Measurements from ENCODE around the gene GATB.
A peak's percentile ranks its signal among the peaks of the same experiment; 100 is the strongest.

GATB gene

GRCh38 chr4:151777471-151777870, 16.7 kb upstream of the GATB start:
- no peaks in the 10 kb centered on the region for H3K36me3 Mint-ChIP-seq (ENCODE audit: insufficient read depth)
- H3K27me3 Mint-ChIP-seq: peaks cover 73% of the 10 kb centered on the region
- H3K4me3 Mint-ChIP-seq: no peak overlapping the region
- no peak for DNase-seq (ENCODE audit: low spot score in 2 of 2)
- no peak for ATAC-seq (replicated peaks; ENCODE audit: extremely low read depth, poor library complexity, severe bottlenecking)
- peaks cover 10% of the 10 kb centered on the region for H3K9me3 Mint-ChIP-seq
- H3K4me1 Mint-ChIP-seq: no peaks in the 10 kb centered on the region
- no peak overlapping the region for H3K27ac Mint-ChIP-seq (ENCODE audit: low read depth)

- peaks cover 74% of the 10 kb centered on the region for H3K27me3 Mint-ChIP-seq
- no peaks in the 10 kb centered on the region for H3K36me3 Mint-ChIP-seq (ENCODE audit: insufficient read depth)
- ATAC-seq (replicated peaks; ENCODE audit: extremely low read depth, poor library complexity, severe bottlenecking): no peak
- H3K4me1 Mint-ChIP-seq: no peaks in the 10 kb centered on the region
- DNase-seq (ENCODE audit: low spot score in 2 of 2): no peak
- no peak overlapping the region for H3K4me3 Mint-ChIP-seq
- H3K27ac Mint-ChIP-seq (ENCODE audit: low read depth): no peak overlapping the region
- H3K9me3 Mint-ChIP-seq: peaks cover 10% of the 10 kb centered on the region
These were observed 13.5 kb upstream of the GATB start for GRCh38 chr4:151774324-151774723.

- peaks cover 79% of the 10 kb centered on the region for H3K27me3 Mint-ChIP-seq
- H3K4me3 Mint-ChIP-seq: no peak overlapping the region
- ATAC-seq (replicated peaks; ENCODE audit: extremely low read depth, poor library complexity, severe bottlenecking) (no peak), DNase-seq (ENCODE audit: low spot score in 2 of 2) (no peak)
- peaks cover 10% of the 10 kb centered on the region for H3K9me3 Mint-ChIP-seq
- H3K4me1 Mint-ChIP-seq: no peaks in the 10 kb centered on the region
- no peak overlapping the region for H3K27ac Mint-ChIP-seq (ENCODE audit: low read depth)
- no peaks in the 10 kb centered on the region for H3K36me3 Mint-ChIP-seq (ENCODE audit: insufficient read depth)
These were observed 11.5 kb upstream of the GATB start for GRCh38 chr4:151772274-151772673.

- no peaks in the 10 kb centered on the region for H3K4me1 Mint-ChIP-seq
These were observed 10.9 kb upstream of the GATB start for GRCh38 chr4:151771664-151772063.

GRCh38 chr4:151770154-151770553, 9.3 kb upstream of the GATB start:
- Mint-ChIP-seq H3K36me3 (ENCODE audit: insufficient read depth) (no peaks in the 10 kb centered on the region), H3K9me3 (peaks cover 10% of the 10 kb centered on the region), H3K4me1 (no peaks in the 10 kb centered on the region), H3K4me3 (no peak overlapping the region), H3K27ac (ENCODE audit: low read depth) (no peak overlapping the region), H3K27me3 (peaks cover 68% of the 10 kb centered on the region)
- DNase-seq (ENCODE audit: low spot score in 2 of 2) (no peak), ATAC-seq (replicated peaks; ENCODE audit: extremely low read depth, poor library complexity, severe bottlenecking) (no peak)

More at GRCh38 chr4:151771664-151772063, 10.9 kb upstream of the GATB start:
- no peak overlapping the region for H3K27ac Mint-ChIP-seq (ENCODE audit: low read depth)
- H3K27me3 Mint-ChIP-seq: peaks cover 73% of the 10 kb centered on the region
- no peaks in the 10 kb centered on the region for H3K36me3 Mint-ChIP-seq (ENCODE audit: insufficient read depth)
- peaks cover 10% of the 10 kb centered on the region for H3K9me3 Mint-ChIP-seq
- H3K4me3 Mint-ChIP-seq: no peak overlapping the region
- ATAC-seq (replicated peaks; ENCODE audit: extremely low read depth, poor library complexity, severe bottlenecking) (no peak), DNase-seq (ENCODE audit: low spot score in 2 of 2) (no peak)

GRCh38 chr4:151768835-151769234, 8.0 kb upstream of the GATB start:
- H3K27ac Mint-ChIP-seq (ENCODE audit: low read depth): no peak overlapping the region
- no peaks in the 10 kb centered on the region for H3K36me3 Mint-ChIP-seq (ENCODE audit: insufficient read depth)
- no peak for ATAC-seq (replicated peaks; ENCODE audit: extremely low read depth, poor library complexity, severe bottlenecking)
- H3K27me3 Mint-ChIP-seq: peaks cover 61% of the 10 kb centered on the region
- DNase-seq (ENCODE audit: low spot score in 2 of 2): no peak
- H3K4me3 Mint-ChIP-seq: no peak overlapping the region
- no peaks in the 10 kb centered on the region for H3K9me3 Mint-ChIP-seq
- no peaks in the 10 kb centered on the region for H3K4me1 Mint-ChIP-seq

- H3K27ac Mint-ChIP-seq (ENCODE audit: low read depth): no peak overlapping the region
- peaks cover under 1% of the 10 kb centered on the region for H3K4me1 Mint-ChIP-seq
- H3K9me3 Mint-ChIP-seq: no peaks in the 10 kb centered on the region
- DNase-seq (ENCODE audit: low spot score in 2 of 2) (no peak), ATAC-seq (replicated peaks; ENCODE audit: extremely low read depth, poor library complexity, severe bottlenecking) (no peak)
- H3K27me3 Mint-ChIP-seq: peaks cover 43% of the 10 kb centered on the region
- no peak overlapping the region for H3K4me3 Mint-ChIP-seq
- no peaks in the 10 kb centered on the region for H3K36me3 Mint-ChIP-seq (ENCODE audit: insufficient read depth)
These were observed 5.9 kb upstream of the GATB start for GRCh38 chr4:151766691-151767090.

- no peak for ATAC-seq (replicated peaks; ENCODE audit: extremely low read depth, poor library complexity, severe bottlenecking)
- Mint-ChIP-seq H3K4me3 (peak overlapping the region; percentile 92), H3K9me3 (no peaks in the 10 kb centered on the region), H3K36me3 (ENCODE audit: insufficient read depth) (peaks cover 19% of the 10 kb centered on the region), H3K4me1 (peaks cover 17% of the 10 kb centered on the region), H3K27me3 (peaks cover 4% of the 10 kb centered on the region), H3K27ac (ENCODE audit: low read depth) (peak overlapping the region; percentile 97)
- DNase-seq (ENCODE audit: low spot score in 2 of 2): no peak
These were observed 805 bp downstream of the GATB start for GRCh38 chr4:151760002-151760401.

GRCh38 chr4:151753056-151753455, 7.8 kb downstream of the GATB start:
- Mint-ChIP-seq H3K9me3 (no peaks in the 10 kb centered on the region), H3K27me3 (no peaks in the 10 kb centered on the region), H3K36me3 (ENCODE audit: insufficient read depth) (peaks cover 19% of the 10 kb centered on the region), H3K4me1 (no peaks in the 10 kb centered on the region), H3K4me3 (no peak overlapping the region), H3K27ac (ENCODE audit: low read depth) (no peak overlapping the region)
- ATAC-seq (replicated peaks; ENCODE audit: extremely low read depth, poor library complexity, severe bottlenecking) (no peak), DNase-seq (ENCODE audit: low spot score in 2 of 2) (no peak)

- peaks cover 9% of the 10 kb centered on the region for H3K36me3 Mint-ChIP-seq (ENCODE audit: insufficient read depth)
- H3K27me3 Mint-ChIP-seq: no peaks in the 10 kb centered on the region
- no peaks in the 10 kb centered on the region for H3K4me1 Mint-ChIP-seq
- no peak overlapping the region for H3K4me3 Mint-ChIP-seq
- DNase-seq (ENCODE audit: low spot score in 2 of 2) (no peak), ATAC-seq (replicated peaks; ENCODE audit: extremely low read depth, poor library complexity, severe bottlenecking) (no peak)
- H3K27ac Mint-ChIP-seq (ENCODE audit: low read depth): no peak overlapping the region
- no peaks in the 10 kb centered on the region for H3K9me3 Mint-ChIP-seq
These were observed 10.7 kb downstream of the GATB start for GRCh38 chr4:151750156-151750555.

GRCh38 chr4:151745481-151746231, 15.2 kb downstream of the GATB start:
- Mint-ChIP-seq H3K9me3 (no peaks in the 10 kb centered on the region), H3K36me3 (ENCODE audit: insufficient read depth) (peaks cover 5% of the 10 kb centered on the region), H3K4me3 (no peak overlapping the region), H3K27me3 (no peaks in the 10 kb centered on the region), H3K27ac (ENCODE audit: low read depth) (no peak overlapping the region), H3K4me1 (no peaks in the 10 kb centered on the region)
- ATAC-seq (replicated peaks; ENCODE audit: extremely low read depth, poor library complexity, severe bottlenecking): no peak
- DNase-seq (ENCODE audit: low spot score in 2 of 2): no peak

GRCh38 chr4:151744614-151745013, 16.2 kb downstream of the GATB start:
- Mint-ChIP-seq H3K4me1 (no peaks in the 10 kb centered on the region), H3K9me3 (no peaks in the 10 kb centered on the region), H3K36me3 (ENCODE audit: insufficient read depth) (peaks cover 2% of the 10 kb centered on the region), H3K27me3 (no peaks in the 10 kb centered on the region), H3K4me3 (no peak overlapping the region), H3K27ac (ENCODE audit: low read depth) (no peak overlapping the region)
- DNase-seq (ENCODE audit: low spot score in 2 of 2): no peak
- ATAC-seq (replicated peaks; ENCODE audit: extremely low read depth, poor library complexity, severe bottlenecking): no peak

GRCh38 chr4:151743894-151744293, 16.9 kb downstream of the GATB start:
- no peaks in the 10 kb centered on the region for H3K4me1 Mint-ChIP-seq
- H3K27ac Mint-ChIP-seq (ENCODE audit: low read depth): no peak overlapping the region
- no peak for DNase-seq (ENCODE audit: low spot score in 2 of 2)
- H3K36me3 Mint-ChIP-seq (ENCODE audit: insufficient read depth): peaks cover 2% of the 10 kb centered on the region
- no peaks in the 10 kb centered on the region for H3K9me3 Mint-ChIP-seq
- H3K27me3 Mint-ChIP-seq: no peaks in the 10 kb centered on the region
- no peak overlapping the region for H3K4me3 Mint-ChIP-seq
- no peak for ATAC-seq (replicated peaks; ENCODE audit: extremely low read depth, poor library complexity, severe bottlenecking)

Measured in central memory CD8-positive, alpha-beta T cell (primary cell).